Hepatocyte (in vitro differentiated cells): ENCODE data around the gene CD4. TPM values are rescaled to one million over a fixed set of nuclear protein-coding genes. Genes with fewer than 3 reads are reported as not detected.
A peak's percentile ranks its signal among the peaks of the same experiment; 100 is the strongest.

ENCODE experiments used
- DNase-seq: peaks from one replicate; pipeline ENCODE4 v3.0.0-alpha.2; 2016; ENCODE audit warnings: low spot score
- H2AFZ ChIP-seq: fragments of 200-600 bp; sonication (generic); 2 replicates; pipeline ENCODE4 v1.6.0; 2016; ENCODE audit warnings: antibody characterized with exemption, mild to moderate bottlenecking
- H3K27ac ChIP-seq: fragments of 200-600 bp; sonication (generic); 2 replicates; pipeline ENCODE4 v1.5.1; 2016; ENCODE audit warnings: mild to moderate bottlenecking
- H3K27me3 ChIP-seq: fragments of 200-600 bp; sonication (generic); 2 replicates; pipeline ENCODE4 v1.6.1; 2016
- H3K36me3 ChIP-seq: fragments of 200-600 bp; sonication (generic); replicated peaks from 2 replicates; pipeline ENCODE4 v1.5.1; 2016; ENCODE audit warnings: low read depth; ENCODE audit not compliant: insufficient read depth
- H3K4me1 ChIP-seq: fragments of 200-600 bp; sonication (generic); 2 replicates; pipeline ENCODE4 v1.5.1; 2016; ENCODE audit warnings: mild to moderate bottlenecking, moderate library complexity; ENCODE audit not compliant: insufficient read depth
- H3K4me2 ChIP-seq: fragments of 200-600 bp; sonication (generic); 2 replicates; pipeline ENCODE4 v1.6.0; 2016
- H3K4me3 ChIP-seq: fragments of 200-600 bp; sonication (generic); 2 replicates; pipeline ENCODE4 v1.5.1; 2016; ENCODE audit warnings: mild to moderate bottlenecking
- H3K79me2 ChIP-seq: fragments of 200-600 bp; sonication (generic); 2 replicates; pipeline ENCODE4 v1.6.0; 2017; ENCODE audit warnings: mild to moderate bottlenecking
- H3K9me2 ChIP-seq: fragments of 200-600 bp; sonication (generic); replicated peaks from 2 replicates; pipeline ENCODE4 v1.6.0; 2017; ENCODE audit warnings: mild to moderate bottlenecking; ENCODE audit not compliant: insufficient read depth
- H3K9me3 ChIP-seq: fragments of 200-600 bp; sonication (generic); 2 replicates; pipeline ENCODE4 v1.5.1; 2016; ENCODE audit warnings: low read depth, mild to moderate bottlenecking
- H4K20me1 ChIP-seq: fragments of 200-600 bp; sonication (generic); 2 replicates; pipeline ENCODE4 v1.6.0; 2016; ENCODE audit warnings: mild to moderate bottlenecking; ENCODE audit not compliant: insufficient read depth, poor library complexity, severe bottlenecking
- EZH2 ChIP-seq: fragments of 200-600 bp; sonication (generic); IDR thresholded peaks from 2 replicates; pipeline ENCODE4 v1.6.1; 2016; ENCODE audit warnings: antibody characterized with exemption, mild to moderate bottlenecking, borderline replicate concordance
- EZH2phosphoT487 ChIP-seq: fragments of 200-600 bp; sonication (generic); IDR thresholded peaks from one replicate; pipeline ENCODE4 v1.6.1; 2018; ENCODE audit warnings: antibody characterized with exemption, mild to moderate bottlenecking, low read depth, moderate library complexity; ENCODE audit not compliant: unreplicated experiment, severe bottlenecking
- WGBS: methylation state at CpG from one replicate; pipeline ENCODE4 v1.1.6; 2016; ENCODE audit warnings: low lambda C conversion rate; ENCODE audit errors: missing lambda C conversion rate; 5-methylcytosine and 5-hydroxymethylcytosine counted together
- polyA plus RNA-seq: library from polyadenylated mRNA; unstranded; fragments of >200 nt; fragmentation: Nextera tagmentation; extraction: Ambion mirVana; gene quantifications from 2 replicates; pipeline ENCODE4 v1.2.1, GENCODE V29; 2016
- total RNA-seq: library from RNA; depleted of rRNA; stranded (reverse); fragments of >200 nt; gene quantifications from 2 replicates; pipeline ENCODE4 v1.2.3, GENCODE V29; 2014
- TF ChIP-seq, protein P1 (sequence below): fragments of 200-600 bp; sonication (generic); IDR thresholded peaks from 2 replicates; pipeline ENCODE4 v1.5.1; 2016; ENCODE audit warnings: antibody characterized with exemption, mild to moderate bottlenecking; ENCODE audit not compliant: poor library complexity

Gene CD4
- total and polyA plus RNA-seq, 2 experiments from 2014 or later: 2.7 to 6.4 TPM

DNA sequence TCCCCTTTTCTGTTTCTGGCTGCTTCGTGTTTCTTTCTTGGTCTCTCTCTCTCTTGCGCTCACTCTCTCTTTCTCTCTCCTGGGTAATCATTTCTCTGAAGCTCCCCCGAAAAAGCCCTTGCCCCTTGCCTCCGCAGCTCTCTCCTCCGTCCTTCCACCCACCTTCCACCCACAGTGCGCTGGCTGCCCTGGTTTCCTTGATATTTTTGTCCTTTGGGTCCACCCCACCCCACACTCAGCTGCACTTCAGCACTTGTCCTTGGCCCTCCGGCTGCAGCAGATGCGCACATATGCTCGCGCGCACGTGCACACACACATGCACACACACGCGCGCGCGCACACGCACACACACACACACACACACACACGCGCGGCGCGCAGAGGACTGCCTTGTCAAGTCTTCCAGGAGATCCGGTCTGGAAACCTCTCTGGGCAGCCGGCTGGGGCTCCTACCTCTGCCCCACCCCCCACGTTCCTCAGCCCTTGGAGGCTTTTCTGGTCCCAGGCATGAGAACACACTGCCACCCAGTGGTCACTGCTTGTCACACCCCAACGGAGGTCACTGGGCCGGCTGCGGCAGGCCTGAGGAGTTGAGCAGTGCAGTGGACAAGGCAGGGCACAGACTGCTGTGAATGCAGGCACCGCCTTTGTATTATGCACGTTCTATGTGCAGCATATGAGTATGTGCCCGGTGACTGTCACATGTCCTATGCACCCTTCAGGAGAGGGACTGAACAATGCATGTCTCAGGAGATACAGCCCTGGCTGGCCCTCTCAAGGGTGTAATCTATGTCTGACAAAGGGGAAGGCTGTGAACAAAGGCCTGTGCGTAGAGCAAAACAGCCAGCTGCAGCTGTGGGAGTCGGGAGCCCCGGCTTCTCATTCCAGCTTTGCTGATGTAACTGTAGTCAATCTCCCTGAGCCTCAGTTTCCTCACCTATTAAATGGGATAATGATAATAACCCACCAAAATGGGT is 10.5 kb upstream of the CD4 start:
- H3K4me3 ChIP-seq: peak overlapping the region; percentile 14
- H3K27ac ChIP-seq: peak overlapping the region; percentile 47
- no peaks in the 10 kb centered on the region for H3K36me3 ChIP-seq
- peak overlapping the region; percentile 40 for H2AFZ ChIP-seq
- H4K20me1 ChIP-seq: no peaks in the 10 kb centered on the region
- H3K4me2 ChIP-seq: peak overlapping the region; percentile 89
- H3K9me3 ChIP-seq: no peaks in the 10 kb centered on the region
- TF ChIP-seq, protein P1, sequence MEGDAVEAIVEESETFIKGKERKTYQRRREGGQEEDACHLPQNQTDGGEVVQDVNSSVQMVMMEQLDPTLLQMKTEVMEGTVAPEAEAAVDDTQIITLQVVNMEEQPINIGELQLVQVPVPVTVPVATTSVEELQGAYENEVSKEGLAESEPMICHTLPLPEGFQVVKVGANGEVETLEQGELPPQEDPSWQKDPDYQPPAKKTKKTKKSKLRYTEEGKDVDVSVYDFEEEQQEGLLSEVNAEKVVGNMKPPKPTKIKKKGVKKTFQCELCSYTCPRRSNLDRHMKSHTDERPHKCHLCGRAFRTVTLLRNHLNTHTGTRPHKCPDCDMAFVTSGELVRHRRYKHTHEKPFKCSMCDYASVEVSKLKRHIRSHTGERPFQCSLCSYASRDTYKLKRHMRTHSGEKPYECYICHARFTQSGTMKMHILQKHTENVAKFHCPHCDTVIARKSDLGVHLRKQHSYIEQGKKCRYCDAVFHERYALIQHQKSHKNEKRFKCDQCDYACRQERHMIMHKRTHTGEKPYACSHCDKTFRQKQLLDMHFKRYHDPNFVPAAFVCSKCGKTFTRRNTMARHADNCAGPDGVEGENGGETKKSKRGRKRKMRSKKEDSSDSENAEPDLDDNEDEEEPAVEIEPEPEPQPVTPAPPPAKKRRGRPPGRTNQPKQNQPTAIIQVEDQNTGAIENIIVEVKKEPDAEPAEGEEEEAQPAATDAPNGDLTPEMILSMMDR: peak; percentile 97
- no peak for TF ChIP-seq EZH2
- H3K9me2 ChIP-seq: no peaks in the 10 kb centered on the region
- no peaks in the 10 kb centered on the region for H3K27me3 ChIP-seq
- H3K79me2 ChIP-seq: no peaks in the 10 kb centered on the region
- DNase-seq: peak; percentile 98
- peaks cover 33% of the 10 kb centered on the region for H3K4me1 ChIP-seq
- 8% methylated on average over 34 of the region's 35 CpGs for WGBS

DNA sequence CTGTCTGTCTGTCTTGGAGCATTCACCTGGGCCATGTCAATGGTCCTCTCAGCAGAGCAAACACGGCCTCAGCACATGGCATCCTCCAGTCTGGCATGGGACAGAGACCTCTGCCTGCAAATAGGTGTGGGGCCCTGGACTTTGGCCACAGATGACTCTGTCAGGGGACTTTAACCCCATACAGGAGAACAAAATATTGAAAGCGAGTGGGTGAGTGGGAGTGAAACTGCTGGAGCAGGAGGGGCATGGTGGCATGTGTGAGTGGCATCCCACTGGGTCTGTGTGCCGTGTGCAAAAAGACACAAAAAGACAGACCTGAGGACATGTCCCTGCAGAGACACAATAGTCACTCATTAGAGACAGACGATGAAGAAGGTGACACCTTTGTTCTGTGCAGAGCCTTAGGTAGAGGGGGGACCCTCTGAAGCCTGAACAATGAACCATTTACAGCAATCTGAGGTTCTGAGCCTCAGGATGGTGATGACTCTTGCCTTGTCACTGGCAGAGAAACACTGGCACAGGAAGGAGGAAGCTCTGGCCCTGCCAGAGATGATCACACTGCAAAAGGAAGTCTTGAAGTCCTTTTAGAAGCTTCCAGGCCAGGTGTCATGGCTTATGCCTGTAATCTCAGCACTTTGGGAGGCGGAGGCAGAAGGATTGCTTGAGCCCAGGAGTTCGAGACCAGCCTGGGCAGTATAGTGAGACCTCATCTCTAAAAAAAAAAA is 9.5 kb upstream of the CD4 start:
- H2AFZ ChIP-seq: no peak overlapping the region
- peak; percentile 33 for DNase-seq

DNA sequence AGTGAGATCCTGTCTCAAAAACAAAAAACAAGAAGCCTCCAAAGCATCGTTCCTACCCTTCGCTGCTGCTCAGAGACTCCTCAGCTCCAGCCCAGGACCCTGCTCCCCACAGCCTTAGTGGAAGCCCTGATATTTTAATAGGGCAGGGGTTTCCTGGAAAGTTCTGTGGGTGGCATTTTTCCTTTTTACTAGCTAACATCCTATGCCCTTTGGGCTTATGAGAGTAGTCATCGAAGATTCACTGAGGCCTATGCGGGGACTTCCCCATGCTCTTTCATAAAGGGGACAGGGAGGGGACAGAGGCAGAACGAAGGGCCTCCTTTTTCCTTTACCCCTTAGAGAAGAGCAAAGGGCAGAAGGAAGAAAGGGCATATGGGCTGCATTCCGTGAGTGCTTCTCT is 8.8 kb upstream of the CD4 start:
- no peak overlapping the region for H3K4me3 ChIP-seq

More for the DNA sequence above, 9.5 kb upstream of the CD4 start:
- WGBS: 80% methylated on average over 6 of the region's 6 CpGs
- no peak for TF ChIP-seq EZH2
- TF ChIP-seq, protein P1: no peak
- no peak for TF ChIP-seq EZH2phosphoT487
- peak overlapping the region; percentile 39 for H3K27ac ChIP-seq
- H4K20me1 ChIP-seq: no peaks in the 10 kb centered on the region
- no peaks in the 10 kb centered on the region for H3K27me3 ChIP-seq
- no peak overlapping the region for H3K4me3 ChIP-seq
- H3K9me3 ChIP-seq: no peaks in the 10 kb centered on the region
- peak overlapping the region; percentile 89 for H3K4me2 ChIP-seq
- H3K4me1 ChIP-seq: peaks cover 32% of the 10 kb centered on the region
- H3K79me2 ChIP-seq: no peaks in the 10 kb centered on the region
- no peaks in the 10 kb centered on the region for H3K9me2 ChIP-seq
- H3K36me3 ChIP-seq: no peaks in the 10 kb centered on the region

More for the DNA sequence above, 8.8 kb upstream of the CD4 start:
- Histone ChIP-seq H3K9me2 (no peaks in the 10 kb centered on the region), H3K9me3 (no peaks in the 10 kb centered on the region), H2AFZ (no peak overlapping the region), H4K20me1 (no peaks in the 10 kb centered on the region), H3K4me1 (peaks cover 26% of the 10 kb centered on the region), H3K27me3 (no peaks in the 10 kb centered on the region), H3K79me2 (no peaks in the 10 kb centered on the region), H3K36me3 (no peaks in the 10 kb centered on the region), H3K4me2 (no peak overlapping the region), H3K27ac (no peak overlapping the region)
- peak; percentile 3 for DNase-seq
- no peak for TF ChIP-seq EZH2phosphoT487
- TF ChIP-seq, protein P1: no peak
- TF ChIP-seq EZH2: no peak
- WGBS: 90% methylated on average over 6 of the region's 6 CpGs
